NT2/D1 (cell line): ENCODE results near the gene PTK6.

Experiments used
- SUZ12 ChIP-seq: IDR thresholded peaks from 2 replicates; pipeline ENCODE4 v1.6.1; 2011; ENCODE audit not compliant: insufficient read length, insufficient read depth; ENCODE audit errors: extremely low read depth
- ZNF274 ChIP-seq: IDR thresholded peaks from 2 replicates; pipeline ENCODE4 v1.6.1; 2011; ENCODE audit warnings: mild to moderate bottlenecking, low read depth, low read length

DNA sequence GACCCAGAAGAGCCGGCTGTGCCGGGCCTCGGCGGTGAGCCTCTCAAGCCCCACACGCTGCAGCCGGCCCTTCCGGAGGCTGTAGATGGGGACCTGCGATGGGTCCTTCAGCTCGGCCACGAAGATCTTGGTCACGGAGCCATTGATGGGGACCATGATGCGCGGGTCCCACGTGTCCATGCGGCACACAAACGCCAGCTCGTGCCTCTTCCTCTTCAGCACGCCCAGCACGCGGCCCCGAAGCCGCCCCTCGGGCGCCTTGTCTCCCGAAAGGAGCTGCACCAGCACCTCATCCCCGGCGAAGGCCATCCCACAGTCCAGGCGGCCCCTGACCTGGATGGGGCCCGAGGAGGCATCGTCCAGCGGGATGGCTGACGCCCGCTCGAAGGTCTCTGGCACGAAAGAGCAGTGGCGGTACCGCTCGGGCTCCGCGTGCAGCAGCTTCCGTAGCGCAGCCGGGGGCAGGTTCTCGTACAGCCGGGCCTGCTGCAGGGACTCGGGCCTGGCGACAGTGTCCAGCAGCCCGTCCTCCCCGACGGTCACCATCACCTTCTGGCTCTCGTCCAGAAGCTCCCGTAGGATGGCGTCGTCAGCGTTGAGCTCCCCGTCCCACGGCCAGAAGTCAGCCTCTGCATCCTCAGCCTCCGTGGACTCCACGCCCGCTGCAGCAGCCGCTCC, 28.0 kb upstream of the PTK6 start:
- TF ChIP-seq ZNF274, result no peak
- TF ChIP-seq SUZ12, result no peak
